HL-60 (cell line): ENCODE data around the gene PDCD4.

Experiments
- CTCF ChIP-seq: IDR thresholded peaks from one replicate; pipeline ENCODE4 v1.5.1; 2011; ENCODE audit warnings: low read length, control low read depth, inconsistent platforms; ENCODE audit not compliant: insufficient read depth
- REST ChIP-seq: IDR thresholded peaks from 2 replicates; pipeline ENCODE4 v1.6.1; 2012; ENCODE audit warnings: low read depth; ENCODE audit not compliant: insufficient replicate concordance

- TF ChIP-seq CTCF (no peak), REST (no peak)
Observed at GRCh38 chr10:110835841-110836240, 35.9 kb upstream of the PDCD4 start.
